ENCODE data around the gene DLK1.

DLK1 gene

DNA sequence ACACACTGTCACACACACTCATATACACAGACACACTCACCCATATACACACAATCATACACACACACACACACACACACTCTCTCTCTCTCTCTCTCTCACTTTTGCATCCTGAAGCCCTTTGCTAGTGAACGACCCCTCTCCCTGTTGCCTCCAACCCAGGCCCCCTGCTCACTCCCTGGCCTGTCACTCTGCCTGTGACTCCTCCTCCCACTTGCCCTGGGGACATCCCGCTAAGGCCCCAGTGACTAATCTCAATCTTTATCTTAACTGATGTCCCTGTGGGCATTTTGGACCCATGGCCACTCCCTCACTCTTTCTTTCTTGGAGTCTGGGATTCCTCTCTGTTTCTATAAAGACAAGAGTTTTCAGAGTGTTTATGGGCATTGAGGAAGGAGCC is 10.9 kb upstream of the DLK1 start:
- DNase-seq: no peak

DNA sequence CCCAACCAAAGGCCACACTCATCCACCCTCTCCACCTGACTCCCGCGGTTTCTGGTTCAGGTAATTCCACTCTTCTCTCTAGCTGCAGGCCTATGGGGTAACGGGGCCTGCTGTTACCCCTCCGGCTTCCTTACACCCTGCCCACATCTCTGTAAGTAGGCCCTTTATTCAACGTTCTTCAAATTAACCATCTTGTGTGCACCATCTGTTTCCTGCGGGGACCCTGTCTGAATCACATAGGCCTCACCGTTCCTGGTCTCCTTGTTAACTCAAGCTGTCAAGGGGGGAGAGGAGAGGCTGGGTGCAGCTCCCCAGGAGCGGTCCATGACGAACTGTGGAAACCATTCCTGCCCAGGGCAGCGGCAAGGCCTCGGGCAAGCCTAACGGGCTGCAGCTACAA is 9.3 kb upstream of the DLK1 start:
- DNase-seq: no peak

DNA sequence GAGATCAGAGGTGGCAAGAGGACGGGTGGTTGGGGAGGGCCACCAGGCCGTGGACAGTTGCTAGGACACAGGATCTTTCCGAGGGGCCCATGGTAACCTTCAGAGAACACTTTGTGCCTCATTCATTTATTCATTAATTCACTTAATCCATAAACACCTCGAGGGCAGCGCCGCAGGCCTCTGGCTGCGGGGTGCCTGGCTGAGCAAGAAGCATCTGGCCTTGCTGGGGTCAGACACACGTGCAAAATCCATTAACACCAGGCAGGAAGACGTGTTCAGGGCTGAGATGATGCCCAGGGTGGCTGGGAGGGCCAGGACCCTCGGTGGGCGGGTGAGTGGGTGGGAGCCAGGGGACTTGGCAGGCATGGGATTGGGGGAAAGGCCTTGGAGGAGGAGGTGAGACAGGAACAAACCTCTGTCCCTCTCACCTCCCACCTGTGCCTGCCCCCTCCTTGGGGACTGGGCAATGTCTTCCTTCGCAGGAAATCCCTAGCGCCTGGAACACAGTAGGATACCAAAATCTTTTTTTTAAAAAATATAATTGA is 6.6 kb upstream of the DLK1 start:
- no peak for DNase-seq

DNA sequence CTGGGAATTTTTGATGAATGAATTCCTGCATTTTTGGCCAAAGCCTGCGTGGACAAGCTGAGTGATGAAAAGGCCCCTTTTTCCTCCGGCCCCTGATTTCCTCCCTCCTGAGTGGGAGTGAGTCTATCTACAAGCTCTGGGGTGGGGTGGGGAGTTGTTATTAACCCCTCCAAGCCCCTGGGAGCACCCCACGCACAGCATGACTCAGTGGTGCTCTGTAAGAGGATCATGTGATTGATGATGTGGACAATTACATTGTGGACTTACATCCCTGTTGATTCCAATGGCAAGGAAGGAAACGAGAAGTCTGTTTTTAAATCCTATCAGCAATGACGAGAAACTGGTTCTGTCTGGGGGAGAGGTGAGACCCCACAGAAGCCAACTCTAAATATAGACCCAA is 5.1 kb upstream of the DLK1 start:
- no peak for DNase-seq

DNA sequence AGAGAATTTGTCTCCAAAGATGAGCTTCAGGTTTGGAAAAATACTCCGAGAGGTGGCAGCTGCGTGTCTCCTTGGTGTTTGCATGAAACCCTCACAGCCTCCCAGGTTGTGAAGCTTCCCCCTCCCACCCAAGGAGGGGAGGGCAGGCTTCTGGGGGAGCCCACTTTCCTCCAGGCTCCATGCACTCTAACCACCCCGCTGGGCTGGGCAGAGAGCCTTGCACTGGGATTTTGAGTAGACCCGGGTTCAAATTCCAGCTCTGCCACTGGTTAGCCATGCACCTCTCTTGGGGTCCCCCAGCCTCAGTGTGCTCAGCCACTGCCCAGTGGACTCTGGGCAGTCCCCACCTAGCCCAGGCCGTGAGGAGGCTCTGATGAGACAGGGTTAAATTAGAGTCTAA is 4.3 kb upstream of the DLK1 start:
- no peak for DNase-seq

DNA sequence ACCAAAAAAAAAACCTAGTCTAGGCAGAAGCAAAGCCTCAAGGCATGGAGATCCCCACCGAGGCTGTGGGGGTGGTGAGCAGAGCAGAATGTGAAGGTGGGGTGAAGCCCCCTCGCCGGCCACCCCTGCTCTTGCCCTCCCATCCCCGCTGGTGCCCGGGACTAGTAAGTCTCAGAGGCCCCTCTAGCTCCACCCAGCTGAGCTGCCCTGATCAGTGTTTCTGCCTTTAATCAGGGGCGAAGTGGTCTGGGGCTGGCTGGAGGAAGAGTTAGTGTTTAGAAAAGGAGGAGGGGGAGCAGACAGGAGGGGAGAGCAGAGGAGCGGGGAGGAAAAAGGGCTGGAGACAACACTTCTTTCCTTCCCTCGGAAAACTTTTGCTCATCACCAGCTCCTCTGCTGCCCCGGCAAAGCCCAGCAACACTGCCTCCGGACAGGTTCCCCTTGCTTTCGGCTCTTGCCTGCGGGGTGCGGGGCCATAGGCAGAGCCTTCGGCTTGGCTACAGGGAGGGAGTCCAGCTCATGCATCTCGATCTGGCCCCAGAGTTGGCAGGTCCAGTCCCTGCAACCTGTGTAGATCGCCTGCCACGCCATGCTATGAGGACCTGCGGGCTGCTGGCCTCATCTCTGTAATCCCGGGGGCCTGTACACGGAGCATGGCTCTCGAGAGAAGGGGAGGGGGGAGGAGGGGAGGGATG is 3.4 kb upstream of the DLK1 start:
- DNase-seq: no peak

DNA sequence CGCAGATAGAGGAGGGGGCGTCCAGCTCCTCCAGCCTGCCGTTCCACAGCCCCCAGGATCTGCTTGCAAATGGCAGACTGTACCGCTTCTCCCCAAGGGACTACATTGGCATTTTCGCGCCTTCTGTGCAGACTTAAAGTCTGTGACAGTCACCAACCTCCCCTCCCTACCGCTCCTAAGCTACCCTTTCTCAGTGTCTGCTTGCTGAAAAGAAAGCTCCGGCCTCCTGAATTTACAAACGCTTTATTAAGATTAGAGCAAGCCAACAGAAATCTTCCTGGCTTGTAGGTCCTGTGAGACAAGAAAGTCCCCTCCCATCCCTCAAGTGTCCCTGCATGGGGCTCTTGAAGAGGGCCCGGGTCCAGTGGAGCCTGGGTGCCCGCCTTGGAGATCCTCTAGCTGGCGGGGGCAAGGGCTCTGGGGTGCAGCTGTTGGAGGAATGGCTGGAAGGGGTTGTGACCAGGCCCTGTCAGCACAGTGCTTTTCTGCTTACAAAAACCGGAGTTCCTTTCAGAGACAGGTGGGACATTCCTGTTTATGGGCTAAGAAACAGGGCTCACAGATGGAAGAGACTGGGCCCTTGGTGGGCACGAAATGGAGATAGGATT is 2.8 kb upstream of the DLK1 start:
- DNase-seq: no peak

DNA sequence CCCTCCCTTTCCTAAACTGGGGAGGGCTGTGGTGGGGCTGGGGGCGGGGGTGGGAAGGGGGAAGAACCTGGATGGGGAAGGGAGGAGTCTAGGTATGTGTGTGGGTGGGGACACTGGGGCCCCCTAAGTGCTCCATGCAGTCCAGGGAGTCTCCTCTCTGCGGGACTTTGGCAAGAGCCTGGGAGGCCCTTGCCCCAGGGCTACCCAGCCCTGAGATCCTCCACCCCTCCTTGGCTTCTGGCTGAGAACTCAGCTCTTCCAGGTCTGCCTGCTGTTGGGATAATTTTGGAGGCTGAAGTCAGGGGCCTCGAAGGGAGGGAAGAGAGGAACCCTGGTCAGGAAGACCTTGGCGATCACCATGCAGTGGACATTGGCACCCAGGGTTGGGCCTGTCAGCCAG is 2.2 kb upstream of the DLK1 start:
- DNase-seq: no peak

DNA sequence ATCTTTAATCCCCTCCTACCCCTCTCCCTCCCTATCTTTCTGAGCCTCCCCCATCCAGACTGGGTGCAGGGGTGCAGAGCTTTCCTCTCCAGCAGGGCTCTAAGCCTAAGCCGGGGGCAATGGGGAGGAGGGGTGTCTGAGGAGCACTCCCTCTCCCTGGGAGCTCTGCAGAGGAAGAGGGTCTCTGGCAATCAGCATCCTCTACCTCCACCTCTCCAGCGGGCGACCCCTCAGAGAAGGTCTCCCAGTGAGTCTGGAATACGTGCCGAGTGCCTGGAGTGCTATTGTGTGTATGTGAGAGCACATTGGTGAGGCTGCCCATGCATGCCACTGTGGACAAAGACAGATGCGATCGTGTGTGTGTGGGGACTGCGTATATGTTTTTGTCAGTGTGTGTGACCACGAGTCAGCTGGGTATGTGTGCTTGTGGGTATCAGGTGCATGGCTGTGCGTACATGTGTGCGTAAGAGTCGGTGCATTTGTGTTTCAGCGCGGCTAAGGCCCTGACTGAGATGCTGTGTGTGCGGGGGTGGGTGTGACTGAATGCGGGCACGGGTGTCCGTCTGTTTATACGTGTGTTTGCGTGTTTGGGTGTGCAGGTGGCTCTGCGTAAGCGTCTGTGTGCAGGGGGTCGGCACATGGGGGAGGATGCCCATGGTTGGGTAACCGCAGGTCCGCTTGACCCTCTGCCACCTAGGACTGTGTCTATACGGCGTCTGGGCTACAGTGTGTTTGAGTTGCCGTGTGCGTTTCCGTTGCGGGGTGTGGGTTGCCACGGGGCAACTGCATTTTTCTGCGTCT is 905 bp upstream of the DLK1 start:
- DNase-seq: no peak

DNA sequence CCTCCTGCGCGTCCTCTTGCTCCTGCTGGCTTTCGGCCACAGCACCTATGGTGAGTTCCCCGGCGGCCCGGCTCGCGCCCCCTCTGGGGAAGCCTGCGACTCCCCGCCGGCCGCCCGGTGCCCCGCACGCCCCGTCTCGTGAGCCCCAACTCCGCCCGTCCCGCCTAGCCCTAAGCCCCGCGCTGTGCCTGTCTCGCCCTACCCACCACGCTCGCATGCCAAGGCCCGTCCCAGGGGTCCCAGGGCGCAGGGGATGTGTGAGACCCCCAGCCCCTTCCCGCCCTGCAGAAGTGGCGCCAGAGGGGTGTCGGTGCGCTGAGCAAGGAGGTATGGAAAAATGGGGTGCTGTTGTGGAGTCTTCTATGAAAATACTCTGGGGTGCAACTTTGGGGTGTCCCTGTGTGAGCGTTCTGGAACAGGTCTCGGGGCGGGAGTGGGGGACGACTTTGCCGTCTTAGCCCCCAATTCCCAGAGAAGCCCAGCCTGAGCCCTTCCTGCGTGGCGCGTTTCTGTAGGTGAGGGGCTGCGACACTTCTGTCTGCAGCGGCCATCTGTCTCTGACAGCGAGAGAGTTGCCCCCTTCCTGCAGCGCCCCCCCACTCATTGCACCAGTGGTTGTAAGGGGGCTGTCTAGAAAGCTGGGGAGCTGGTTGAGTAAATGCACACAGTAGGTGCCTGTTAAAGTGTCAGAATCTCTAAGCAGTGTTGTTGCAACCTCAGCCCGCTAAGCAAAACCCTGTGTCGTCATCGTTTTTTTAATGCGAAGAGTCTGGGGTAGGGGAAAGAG is 587 bp downstream of the DLK1 start:
- no peak for DNase-seq

DNA sequence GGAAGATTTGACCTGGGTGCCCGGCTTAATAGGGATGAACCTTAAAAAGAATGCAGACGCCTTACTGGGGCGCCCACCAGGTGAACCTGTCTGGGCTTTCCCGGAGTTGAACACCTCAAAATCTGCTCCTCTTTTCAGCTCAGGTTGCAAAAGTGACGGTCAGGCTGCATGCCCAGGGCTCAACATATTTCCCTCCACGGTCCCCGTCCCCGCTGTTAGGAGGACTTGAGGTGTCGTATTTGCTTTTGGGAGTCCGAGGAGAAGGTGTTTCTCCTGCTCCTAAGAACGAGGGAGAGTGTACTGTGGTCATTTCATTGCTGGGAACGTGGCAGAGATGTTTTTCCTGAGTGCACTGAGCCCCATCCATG is 1.2 kb downstream of the DLK1 start:
- DNase-seq: no peak

DNA sequence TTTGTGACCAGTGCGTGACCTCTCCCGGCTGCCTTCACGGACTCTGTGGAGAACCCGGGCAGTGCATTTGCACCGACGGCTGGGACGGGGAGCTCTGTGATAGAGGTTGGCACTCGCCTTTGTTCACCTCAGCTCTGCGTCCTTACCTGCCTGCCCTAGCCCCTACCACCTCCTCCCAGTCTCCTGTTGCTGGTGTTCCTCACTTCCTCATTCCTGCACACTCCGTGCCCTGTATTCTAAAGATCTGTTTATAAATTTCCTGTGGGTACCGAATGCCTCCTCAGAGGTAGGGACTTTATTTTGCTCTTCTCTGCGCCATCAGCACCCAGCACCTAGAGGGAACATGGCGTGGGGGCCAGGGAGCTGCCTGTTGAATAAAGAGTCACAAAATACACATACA is 2.3 kb downstream of the DLK1 start:
- no peak for DNase-seq

DNA sequence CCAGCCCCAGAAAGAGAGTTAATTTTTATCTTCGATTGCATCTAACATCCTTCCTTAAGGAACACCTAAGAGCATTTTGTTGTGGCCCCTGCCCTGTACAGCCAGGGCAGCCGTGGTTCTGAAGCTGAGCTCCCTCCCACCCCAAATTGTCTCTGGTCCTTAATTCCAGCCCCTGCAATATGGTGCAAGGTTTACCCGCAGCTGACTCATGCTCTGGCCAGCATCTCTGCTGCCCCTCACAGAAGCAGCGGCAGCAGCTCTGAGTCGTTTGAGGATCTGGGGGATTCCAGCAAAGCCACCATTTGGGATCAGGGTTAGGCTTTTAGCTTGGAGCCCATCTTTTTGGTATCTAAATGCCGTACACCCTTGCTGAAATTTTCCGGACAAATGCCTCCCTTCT is 3.3 kb downstream of the DLK1 start:
- DNase-seq: no peak

DNA sequence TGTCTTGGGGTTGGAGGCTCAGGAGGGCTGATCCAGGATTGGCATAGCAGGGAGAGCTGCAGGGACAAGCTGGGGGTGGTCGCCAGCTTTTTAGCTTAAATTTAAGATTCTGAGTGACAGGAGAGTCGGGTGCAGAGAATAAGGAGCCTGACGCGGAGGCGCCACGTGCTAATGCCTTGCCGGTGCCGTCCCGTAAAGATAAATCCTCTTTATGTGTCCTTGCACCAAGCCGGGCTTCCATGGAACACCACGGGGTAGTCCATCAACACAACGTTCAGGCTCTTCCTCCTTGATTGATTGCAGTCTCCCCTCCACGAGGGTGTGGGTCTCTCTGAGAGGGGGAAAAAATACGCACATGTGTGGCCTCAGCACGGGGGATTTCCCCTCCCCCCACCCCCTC is 3.9 kb downstream of the DLK1 start:
- DNase-seq: no peak

DNA sequence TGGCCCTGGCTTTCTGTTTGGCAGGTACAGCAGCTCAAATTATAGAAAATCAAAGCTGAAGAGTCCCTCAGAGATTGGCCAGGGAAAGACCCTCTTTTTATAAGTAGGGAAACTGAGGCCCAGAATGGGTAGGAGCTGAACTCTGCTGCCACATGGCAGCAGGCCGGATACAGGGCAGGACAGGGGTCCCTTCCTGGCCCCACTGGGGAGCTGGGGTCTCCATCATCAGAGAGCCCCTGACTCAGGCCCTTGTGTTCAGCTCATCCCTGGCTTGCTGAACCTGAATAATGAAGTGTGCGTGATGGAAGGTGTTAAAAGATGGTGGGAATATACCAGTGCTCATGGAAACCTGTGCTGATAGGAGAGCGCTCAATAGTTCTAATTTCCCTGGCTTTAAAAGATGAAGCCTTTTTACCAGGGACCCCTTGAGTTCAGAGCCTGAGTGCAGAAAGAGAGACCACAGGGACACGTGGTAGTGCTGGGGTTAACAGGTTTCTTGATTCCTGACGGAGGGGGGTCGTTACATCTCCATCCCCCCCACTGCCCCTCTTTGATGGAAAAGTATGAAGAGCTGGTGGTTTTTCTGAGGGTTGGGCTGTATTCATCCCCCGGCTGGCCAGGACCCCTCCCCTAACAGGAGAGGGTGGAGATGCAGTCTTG is 4.4 kb downstream of the DLK1 start:
- no peak for DNase-seq

DNA sequence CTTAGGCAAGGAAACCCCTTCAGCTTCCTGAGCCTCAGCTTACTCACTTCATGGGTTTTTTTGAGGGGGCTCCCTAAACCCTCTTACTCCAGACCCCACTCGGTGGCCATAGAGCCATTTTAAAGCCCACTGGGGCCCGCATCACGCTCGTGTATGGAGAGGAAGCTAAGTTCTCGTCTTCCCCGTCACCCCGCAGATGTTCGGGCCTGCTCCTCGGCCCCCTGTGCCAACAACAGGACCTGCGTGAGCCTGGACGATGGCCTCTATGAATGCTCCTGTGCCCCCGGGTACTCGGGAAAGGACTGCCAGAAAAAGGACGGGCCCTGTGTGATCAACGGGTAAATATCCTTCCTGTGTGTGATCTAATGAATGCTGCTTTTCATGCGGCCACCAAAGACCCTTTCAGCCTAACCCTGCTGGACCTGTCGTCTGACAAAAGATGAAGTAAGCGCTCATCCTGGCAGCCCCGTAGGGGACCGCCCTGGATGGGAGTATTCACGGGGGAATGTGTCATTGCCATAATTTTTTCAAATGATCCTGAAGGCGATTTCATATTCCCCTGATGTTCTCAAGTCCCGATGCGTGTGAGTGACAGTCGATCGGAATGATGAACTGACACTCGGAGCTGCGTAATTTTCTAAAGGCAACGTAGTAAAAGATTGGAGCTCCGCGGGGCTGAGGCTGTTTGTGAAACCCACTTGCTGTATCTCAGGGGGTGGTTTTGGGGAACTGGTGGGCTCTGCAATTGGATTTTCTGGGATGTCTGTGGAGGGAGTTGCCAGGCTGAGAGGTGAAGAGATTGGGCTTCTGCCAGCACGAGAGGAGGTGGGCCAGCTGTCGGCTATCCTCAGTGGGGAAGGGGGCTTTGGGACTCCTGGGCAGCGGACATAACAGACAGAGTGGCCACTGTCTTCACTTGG is 5.4 kb downstream of the DLK1 start:
- DNase-seq: no peak

DNA sequence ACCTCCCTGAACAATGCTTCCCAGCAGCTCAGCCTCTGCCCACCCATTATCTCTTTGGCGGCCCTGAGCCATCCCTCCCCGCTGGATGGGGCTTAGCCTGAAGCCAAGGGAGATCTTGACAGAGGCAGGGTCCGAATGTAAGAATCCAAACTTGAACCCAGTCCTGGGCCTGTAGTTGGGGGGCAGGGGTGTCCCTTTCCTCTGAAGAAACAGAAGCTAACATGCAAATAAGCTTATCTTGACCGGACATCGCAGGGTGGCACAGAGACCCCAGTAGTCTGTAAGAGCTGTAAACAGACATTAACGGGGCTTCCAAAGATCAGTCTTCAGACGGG is 6.0 kb downstream of the DLK1 start:
- DNase-seq: no peak

DNA sequence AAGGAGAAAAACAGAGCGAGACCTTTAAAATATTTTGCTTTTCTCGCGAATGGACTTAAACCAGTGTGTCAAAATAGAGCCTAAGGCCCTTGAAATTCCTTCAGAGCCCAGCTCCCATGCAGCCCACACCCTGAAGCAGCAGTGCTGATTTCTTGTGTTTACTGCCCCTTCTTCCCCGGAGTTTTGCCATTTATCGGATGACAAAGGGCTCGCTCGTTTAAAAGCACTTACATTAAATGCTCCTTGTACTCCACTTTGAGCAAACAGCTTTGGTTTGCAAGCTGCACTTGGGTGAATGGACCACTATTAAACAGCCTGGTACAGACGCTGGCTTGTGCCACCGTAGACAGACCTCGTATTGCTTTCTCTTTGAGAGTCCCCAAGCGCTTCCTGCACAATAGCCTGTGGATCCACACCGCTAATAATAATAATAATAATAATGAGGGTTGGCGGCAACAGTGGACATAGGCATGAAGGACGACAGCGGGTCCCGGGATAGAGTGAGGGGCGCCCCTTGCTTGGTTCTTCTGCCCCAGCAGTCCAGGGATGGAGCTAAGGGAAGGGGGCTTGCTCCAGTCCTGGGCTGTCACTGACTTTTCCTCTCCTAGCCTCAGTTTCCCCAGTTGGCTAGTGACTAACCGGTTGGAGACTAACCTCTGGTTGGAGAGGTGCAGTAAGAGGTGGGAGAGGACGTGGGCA is 6.6 kb downstream of the DLK1 start:
- no peak for DNase-seq

DNA sequence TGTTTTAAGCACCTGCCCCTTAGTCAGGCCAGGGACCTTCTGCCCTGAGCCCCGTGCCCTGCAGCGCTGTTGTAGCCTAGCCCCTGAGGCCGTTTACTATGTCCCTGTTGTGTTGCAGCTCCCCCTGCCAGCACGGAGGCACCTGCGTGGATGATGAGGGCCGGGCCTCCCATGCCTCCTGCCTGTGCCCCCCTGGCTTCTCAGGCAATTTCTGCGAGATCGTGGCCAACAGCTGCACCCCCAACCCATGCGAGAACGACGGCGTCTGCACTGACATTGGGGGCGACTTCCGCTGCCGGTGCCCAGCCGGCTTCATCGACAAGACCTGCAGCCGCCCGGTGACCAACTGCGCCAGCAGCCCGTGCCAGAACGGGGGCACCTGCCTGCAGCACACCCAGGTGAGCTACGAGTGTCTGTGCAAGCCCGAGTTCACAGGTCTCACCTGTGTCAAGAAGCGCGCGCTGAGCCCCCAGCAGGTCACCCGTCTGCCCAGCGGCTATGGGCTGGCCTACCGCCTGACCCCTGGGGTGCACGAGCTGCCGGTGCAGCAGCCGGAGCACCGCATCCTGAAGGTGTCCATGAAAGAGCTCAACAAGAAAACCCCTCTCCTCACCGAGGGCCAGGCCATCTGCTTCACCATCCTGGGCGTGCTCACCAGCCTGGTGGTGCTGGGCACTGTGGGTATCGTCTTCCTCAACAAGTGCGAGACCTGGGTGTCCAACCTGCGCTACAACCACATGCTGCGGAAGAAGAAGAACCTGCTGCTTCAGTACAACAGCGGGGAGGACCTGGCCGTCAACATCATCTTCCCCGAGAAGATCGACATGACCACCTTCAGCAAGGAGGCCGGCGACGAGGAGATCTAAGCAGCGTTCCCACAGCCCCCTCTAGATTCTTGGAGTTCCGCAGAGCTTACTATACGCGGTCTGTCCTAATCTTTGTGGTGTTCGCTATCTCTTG is 7.6 kb downstream of the DLK1 start:
- no peak for DNase-seq

DNA sequence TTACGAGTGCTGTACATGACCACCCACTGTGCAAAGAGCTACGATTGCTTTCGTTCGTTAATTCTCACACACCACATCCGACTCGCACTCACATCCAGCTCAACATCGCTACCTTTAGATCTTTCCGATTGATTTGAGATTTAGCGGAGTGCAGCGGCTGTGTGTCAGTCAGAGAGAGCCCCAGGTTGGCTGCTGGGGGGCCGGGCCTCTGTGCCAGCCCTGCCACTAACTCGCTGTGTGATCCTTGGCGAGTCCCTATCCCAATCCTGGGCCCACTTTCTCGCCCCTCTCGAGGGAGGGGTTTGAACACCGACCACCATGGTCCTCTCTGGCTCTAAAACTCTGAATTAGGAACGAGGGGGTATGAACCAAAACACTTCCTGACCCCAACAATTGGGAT is 8.6 kb downstream of the DLK1 start:
- DNase-seq: no peak

All from COR-L47 (cell line).